GM18519 (cell line): ENCODE data around the gene AUH.

ENCODE experiments used
- ATAC-seq: cut with Tn5 transposase; IDR thresholded peaks from one replicate; pipeline ENCODE4 v1.9.1; 2021; ENCODE audit warnings: mild to moderate bottlenecking, moderate library complexity; ENCODE audit not compliant: unreplicated experiment, low FRiP score

Gene AUH

DNA sequence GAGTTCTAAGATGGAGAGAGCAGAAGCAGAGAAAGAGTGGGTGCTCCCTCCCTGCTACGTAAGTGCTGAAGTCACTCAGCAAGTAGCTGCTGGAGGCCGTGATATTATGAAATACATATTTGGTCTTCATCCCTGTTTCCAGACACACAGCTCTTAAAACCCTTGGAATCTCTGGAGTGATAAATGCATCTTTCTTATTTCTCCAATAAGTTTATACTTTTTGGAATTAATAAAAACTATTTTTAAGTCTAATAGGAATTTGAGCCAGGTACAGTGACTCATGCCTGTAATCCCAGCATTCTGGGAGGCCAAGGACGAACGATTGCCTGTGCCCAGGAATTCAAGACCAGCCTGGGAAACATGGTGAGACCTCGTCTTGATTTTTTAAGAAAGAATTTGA is 60.6 kb downstream of the AUH start:
- ATAC-seq: no peak

DNA sequence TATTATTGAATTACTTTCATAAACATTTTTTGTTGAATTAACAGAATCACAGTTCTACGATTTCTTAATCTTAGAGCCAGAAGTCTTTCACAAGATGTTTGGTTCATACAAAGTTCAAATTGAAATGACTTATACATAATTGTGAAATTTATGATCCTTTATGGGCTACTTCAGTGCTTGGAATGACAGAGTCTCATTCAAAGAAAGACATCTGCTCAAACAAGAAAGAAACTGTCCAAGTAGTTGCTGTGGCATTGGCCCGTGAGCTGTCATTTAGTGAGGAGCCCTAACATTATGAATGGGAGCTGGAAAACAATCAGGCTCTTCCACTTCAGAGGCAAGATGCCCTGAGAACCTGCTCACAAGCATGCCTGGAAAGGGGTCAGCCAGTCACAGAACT is 63.4 kb downstream of the AUH start:
- no peak for ATAC-seq

DNA sequence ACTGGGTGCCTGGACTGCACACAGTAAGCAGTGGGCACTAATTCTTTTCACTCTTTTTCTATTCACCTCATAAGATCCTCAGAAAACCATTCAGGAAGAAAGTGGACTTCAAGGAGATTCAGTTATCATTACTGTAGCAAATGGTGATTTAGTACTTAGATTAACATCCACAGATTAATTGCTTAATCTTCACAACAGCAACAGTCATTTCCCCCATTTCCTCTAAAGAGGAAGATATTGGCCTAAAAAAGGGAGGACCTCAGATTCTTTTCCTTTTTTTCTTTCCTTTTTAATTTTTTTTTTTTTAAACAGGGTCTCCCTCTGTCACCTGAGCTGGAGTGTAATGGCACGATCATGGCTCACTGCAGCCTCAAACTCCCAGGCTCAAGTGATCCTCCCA is 64.4 kb downstream of the AUH start:
- no peak for ATAC-seq

DNA sequence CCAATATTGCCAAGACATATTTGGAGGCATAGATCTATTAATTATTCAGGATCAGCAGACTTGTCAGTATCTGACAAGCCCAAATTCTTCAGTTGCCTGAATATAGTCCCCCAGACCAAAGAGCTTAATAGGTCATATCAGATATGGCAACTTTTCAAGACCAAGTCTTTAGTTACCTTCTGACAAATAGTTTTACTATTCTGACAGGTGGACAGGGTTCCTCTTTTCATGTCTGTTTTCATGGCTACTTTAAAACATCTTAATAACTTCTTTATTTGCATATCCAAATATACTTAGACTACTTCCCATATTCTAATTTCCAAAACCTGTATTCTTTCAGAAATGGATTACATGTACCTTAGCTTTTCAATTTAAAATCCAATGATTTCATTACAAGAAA is 65.4 kb downstream of the AUH start:
- no peak for ATAC-seq

DNA sequence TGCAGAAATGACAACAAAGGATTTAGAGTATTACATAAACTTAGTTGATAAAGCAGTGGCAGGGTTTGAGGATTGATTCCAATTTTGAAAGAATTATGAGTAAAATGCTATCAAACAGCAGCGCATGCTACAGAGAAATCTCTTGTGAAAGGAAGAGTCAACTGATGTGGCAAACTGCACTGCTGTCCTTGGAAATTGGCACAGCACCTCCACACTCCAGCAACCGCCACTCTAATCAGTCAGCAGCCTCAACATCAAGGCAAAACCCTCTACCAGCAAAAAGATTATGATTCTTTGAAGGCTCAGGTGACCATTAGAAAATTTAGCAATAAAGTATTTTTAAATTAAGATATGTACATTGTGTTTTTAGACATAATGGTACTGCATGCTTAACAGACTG is 66.4 kb downstream of the AUH start:
- no peak for ATAC-seq

DNA sequence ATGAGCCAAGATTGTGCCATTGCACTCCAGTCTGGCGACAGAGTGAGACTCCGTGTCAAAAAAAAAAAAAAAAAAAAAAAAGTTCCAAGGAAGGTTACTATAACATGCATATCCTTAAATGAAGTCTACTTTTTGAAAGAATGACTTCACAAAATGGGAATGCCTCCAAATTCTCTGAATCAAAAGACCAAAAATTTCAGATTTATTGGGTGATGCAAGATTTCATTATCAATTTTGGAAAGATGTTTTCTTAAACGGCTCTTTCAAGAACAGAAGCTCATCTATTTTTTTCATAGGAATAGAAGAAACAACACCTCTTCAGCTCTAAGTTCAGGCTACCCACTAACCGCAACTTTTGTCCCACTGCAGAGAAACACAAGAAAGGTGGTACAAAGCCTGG is 69.9 kb downstream of the AUH start:
- ATAC-seq: no peak

DNA sequence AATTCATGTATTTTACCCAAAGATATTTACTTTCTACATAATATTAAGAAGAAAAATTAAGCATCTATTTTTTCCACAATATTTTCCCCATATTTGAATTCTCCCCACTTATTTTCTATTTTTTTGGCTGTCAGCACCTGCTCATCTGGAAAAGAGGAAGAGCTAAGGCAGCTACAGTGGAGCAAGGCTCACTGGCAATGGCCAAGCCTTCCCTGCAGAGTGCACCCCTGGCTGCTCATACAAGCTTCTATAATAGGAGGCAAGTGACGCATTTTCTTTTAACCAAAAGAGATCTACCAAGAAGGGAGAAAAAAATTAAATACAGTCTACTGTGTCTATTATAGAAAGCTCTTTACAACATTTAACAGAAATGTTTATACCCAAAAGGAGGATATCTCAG is 72.5 kb downstream of the AUH start:
- no peak for ATAC-seq

DNA sequence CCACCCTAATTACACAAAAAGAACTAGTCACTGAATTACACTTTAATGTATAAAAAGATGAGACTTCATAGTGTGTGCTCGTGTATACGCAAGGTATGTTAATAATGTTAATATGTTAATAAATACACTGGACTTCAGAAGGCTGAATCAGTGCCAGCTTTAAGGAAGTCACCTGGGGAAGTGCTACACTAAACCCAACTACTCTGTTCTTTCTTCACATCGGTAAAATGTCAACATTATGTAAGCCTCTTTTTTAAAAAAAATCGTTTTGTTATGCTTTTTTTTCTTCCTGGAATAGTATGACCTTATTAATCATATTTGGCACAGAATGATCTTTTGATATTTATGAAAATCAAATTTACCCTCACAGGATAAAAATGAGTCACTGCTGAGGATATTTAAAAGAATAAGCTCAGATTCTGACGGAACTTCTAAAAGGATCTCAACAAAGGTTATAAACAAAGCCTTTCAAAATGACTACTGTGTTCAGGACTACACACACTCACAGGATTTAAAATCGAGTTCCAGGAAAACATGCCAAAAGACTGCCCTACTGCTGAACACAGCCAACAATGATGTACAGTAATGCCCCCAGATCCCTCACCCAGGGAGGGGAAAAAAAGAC is 75.9 kb downstream of the AUH start:
- ATAC-seq: no peak

DNA sequence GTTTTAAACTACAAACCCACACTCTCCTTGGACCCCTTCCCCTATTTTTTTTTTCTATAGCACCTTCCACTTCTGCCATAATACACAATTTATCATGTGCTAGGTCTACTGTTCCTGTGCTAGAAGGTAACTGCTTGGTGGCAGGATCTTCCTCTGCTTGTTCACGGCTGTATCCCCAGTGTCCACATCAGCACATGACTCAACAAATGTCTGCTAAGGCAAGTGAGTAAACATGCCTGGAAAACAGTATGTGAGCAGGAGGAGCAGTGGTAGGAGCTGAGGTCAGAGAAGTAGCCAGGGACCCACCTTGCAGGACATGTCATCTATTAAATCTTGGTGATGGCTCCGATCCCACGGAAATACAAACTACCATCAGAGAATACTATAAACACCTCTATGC is 79.4 kb downstream of the AUH start:
- no peak for ATAC-seq

DNA sequence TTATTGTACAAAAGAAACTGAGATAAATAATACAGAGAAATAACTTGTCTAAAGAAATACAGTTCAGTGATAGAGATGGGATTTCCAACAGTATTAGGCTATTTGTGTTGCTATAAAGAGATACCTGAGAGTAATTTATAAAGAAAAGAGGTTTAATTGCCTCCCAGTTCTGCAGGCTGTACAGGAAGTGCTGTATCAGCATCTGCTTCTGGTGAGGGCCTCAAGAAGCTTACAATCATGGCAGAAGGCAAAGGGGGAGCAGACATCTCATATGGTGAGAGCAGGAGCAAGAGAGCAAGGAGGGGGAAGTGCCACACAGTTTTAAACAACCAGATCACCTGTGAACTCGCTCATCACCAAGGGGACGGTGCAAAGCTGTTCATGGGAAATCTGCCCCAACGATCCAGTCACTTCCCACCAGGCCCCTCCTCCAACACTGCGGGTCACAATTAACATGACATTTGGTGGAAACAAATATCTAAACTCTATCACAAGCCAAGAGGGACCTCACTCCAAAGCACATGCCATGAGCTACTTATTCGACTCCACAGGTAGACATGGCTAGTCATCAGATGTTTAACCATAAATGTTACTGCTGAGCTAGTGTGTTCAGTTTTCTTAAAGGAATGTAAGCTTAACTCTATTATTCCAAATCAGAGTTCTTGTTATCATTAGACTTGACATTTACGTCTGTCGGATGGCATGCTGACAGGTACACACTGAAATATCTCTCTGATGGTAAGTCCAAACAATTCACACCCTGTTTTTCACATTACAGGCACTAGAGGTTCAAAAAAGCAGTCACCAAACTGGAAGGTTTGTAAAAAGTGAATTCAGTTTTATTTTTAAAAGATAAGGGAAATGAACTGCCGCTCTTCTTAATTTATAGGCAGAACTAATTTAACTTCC is 82.2 kb downstream of the AUH start:
- ATAC-seq: no peak

DNA sequence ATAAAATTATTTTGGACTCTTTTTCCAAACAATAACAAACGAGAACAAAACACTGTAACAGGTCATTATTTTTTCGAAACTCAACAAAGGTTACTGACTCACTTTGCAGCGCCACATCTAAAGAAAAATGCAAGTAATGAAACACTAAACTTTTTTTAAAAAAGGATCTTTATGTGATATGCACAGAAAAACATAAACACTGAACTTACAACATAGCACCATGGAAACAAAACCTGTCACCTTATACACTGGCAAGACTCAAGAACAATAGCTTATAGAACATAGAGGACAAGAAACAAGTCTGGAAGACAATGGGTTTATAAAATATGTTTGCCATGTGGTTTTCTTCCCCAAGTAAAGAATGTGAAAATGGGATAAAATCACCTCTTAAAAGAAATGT is 85.2 kb downstream of the AUH start:
- ATAC-seq: no peak

DNA sequence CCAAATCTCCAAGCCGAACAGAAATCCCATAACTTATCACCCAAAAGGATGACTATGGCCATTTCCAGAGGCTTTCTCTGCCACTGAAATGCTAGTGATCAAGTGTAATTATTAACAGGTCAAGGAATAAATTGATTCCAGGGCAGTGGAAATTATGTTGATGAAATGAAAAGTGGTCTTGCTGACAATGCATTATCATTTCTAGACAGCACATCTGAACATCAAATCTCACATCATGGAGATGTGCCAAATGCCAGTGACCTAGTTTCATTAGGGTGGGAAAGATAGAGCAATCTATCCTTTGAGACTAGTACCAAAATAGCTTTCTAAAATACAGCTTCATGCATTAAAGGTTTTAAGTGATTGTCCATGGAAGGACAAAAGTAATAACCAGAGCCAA is 86.1 kb downstream of the AUH start:
- no peak for ATAC-seq

DNA sequence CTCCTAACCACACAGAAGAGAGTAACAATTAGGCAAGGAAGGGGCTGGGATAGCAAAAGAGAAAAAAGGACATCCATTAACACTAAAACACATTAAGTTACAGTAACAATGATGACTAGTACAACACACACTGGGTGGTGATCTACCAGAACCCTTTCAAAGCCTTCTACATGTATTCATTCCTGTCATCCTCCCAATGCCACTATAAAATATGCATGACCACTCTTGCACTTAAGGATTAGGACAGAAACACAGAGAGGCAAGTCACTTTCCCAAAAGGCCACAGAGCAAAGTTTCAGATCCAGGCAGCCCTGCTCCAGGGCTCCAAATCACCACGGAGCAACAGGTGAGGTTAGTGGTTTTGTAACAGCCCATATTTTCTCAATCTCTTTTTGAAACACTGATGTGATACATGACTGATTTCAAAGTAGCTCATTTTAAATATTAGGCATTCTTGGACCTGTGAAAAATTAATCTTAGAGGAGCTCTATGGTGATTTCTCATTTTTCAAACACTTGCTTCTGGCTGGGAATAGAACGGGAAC is 86.7 kb downstream of the AUH start:
- no peak for ATAC-seq

DNA sequence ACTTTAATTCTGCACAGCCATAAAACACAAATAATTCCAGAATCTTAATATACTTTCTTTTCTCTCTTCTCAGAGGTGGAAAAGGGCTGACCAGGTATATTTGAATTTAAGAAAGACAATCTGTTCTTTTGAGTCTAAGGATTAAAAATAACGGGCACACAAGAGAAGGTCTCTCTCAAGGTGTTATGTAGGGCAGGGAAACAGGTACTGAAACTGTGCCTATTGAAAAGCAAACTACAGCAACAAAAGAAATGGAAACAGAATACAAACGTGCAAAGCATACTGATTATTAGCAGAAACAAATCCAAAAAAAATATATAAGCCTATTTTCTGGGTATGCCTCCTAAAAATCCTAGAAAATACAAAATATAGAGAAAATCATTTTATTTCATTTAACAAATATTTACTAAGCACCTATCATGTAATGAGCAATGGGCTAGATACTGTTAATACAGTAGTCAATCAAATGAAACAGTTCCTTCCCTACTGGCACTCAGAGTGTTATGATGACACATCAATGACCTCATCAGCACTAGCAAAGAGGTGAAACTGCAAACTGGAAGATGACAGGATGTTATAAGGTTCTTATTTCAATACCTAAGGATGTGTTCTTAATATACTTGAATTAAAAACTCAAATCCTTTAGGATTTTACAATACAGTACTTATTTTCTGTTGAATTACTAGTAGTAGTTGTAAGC is 87.7 kb downstream of the AUH start:
- no peak for ATAC-seq

DNA sequence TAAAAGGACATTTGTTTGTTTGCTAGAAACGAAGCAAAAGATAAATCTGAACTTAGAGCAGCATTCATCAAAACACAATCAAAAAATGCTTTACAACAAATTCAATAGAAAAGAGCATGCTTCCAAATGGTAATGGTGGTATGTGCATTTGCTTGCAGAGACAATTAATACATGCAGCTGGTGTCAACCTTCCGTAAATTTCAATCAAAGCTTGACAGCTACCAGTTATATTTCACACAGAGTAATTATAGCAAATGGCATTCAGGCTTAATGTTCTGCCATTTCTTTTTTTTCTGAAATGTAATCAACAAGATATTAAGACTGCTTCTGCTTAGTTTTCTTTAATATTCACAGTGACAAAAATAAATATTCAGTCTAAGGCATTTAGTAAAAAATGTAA is 90.6 kb downstream of the AUH start:
- no peak for ATAC-seq

DNA sequence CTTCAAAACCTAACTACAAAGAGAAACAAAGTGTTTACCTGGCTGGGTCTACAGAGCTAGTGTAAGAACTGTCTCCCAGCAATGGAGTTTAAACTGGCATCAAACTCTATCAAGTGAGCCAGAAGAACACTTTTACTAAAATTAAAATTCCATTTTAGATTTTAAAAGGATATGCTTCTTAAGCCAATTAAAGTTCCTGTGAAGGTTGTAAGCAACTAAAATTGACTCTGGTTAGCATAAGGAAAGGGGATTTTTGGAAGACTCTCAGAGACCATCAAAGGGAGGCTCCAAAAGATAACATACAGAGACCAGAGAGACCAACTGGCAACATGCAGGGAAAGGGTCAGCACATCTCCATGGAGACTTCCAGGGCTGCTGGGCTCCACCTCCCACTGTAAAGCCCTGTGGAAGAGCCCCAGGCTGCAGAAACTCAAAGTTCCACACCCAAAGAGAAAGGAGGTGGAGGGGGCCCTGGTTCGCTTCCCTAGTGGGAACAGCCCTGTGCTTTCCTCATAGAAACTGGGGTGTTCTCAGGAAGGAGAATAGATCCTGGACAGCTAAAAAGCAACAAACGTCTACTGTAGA is 91.7 kb downstream of the AUH start:
- ATAC-seq: no peak

DNA sequence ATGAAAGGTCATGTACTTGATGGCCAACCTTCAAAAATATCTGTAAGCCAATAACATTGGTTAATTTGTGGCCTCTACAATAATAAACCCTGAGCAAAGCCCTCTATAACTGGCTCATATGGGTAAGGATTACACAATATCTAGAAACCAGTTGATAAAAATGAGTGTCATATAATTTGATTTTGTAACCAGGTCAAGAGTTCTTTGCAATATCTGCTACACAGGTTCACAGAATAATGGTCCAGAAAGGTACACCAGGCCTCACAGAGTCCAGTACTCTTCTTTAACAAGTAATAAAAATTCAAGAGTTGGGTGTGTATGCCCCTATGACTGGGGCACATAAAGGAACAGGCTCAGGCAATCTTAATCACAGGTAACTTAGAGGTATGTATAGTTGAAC is 95.3 kb downstream of the AUH start:
- ATAC-seq: no peak

DNA sequence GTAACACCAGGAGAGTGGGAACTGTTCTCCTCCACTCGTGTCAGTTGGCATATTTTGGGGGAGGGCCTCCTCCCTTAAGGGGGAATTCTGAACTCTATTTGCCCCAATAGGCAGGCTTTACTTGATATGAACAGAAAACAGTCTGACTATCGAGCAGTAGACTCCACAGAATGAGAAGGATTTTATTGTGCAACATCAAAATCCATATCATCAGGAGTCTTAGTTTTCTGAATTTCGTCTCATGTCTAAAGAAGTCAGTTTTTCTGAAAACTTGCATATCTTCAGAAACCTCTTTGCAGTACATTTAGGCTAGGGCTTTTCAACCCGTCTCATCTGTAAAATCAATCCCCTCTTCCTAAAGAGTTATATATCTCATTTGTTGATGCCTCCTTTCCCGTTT is 96.2 kb downstream of the AUH start:
- no peak for ATAC-seq

DNA sequence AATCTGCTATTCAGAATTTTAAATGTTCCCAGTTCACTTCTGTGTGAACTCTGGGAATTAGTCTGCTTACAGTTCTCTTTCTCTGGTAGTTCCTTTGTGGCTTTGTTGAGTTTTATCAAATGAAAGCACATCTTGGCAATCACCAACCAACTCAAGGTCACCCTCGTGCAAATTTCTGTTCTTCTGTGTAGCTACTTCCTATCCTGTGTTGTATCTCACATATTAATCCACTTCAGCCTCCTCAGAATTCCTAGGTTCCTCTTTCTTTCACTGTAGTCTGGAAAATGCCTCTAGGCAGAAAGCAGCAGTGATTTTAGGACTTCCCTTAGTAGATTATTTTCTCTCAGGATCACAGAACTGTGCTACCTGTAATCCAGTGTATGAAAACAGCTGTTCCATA is 100.3 kb downstream of the AUH start:
- ATAC-seq: no peak

DNA sequence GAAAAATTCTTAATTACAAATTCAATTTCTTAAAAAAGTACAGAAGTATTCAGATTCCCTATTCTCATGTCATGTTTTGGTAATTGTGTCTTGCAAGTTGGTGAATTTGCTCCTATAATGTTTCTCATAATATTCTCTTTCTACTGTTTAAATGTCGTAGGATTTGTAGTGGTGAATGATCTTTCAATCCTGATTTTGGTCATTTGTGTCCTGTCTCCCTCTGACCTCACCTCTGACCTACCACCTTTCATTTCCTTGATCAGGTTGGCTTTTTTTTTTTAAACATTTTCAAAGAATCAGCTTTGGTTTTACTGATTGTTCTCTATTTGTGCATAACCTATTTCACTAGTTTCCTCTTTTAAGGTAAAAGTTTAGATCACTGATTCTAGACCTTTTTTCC is 102.6 kb downstream of the AUH start:
- ATAC-seq: no peak

DNA sequence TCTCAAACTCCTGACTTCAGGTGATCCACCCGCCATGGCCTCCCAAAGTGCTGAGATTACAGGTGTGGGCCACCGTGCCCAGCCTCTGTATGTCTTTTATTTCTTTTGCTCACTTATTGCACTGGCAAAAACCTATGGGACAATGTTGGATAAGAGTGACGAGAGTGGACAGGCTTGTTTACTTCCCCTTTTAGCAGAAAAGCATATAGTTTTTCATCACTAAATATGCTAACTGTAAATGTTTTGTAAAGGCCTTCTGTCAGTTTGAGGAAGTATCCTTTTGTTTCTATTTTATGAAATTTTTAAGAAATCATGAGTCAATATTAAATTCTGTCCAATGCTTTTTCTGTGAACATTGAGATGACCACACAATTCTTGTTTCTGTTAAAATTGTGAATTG is 103.3 kb downstream of the AUH start:
- no peak for ATAC-seq
